K562 (cell line): Measurements from ENCODE around the gene IKZF3. TPM values are rescaled to one million over a fixed set of nuclear protein-coding genes. Genes with fewer than 3 reads are reported as not detected.

Experiments
- ATAC-seq: fragments of 200-7000 bp; cut with Tn5 transposase; 3 replicates; pipeline ENCODE4 v1.9.1; 2020; ENCODE audit warnings: moderate library complexity
- BruUV-seq: library from RNA; stranded (reverse); fragments of 400-500 nt; replicated peaks from 2 replicates; lab custom pipeline; 2021; lab: Mats Ljungman, UMichigan
- CTCF ChIA-PET: fragments of 300-600 bp; formaldehyde crosslinking; extraction: SDS; loops from one replicate; lab custom pipeline; 2021; ENCODE audit warnings: low intra/inter-chr PET ratio; lab: Yijun Ruan, JAX
- POLR2A ChIA-PET: fragments of 300-600, 350-650 bp; sonication (Branson Sonifier 250); formaldehyde crosslinking; extraction: SDS; loops from one replicate; lab custom pipeline; 2021; ENCODE audit warnings: antibody characterized with exemption, inconsistent platforms; lab: Yijun Ruan, JAX
- DNase-seq, 4 experiments: peaks; one replicate each; pipeline versions ENCODE4 v3.0.0 to v3.0.0-alpha.2; 2011 to 2018; ENCODE audit warnings: low spot score in 3 of 4, mixed read lengths in 3 of 4; ENCODE audit errors: extremely low read depth in 1 of 4
- FAIRE-seq: peaks from 2 replicates; lab custom pipeline; 2011; peaks lifted over from hg19 to GRCh38; lab: Jason Lieb, UNC
- H2AFZ ChIP-seq: 2 replicates; pipeline ENCODE4 v1.6.0; 2011; ENCODE audit warnings: low read depth, low read length, control low read depth, inconsistent platforms
- H3K27ac ChIP-seq: fragments of 200-600 bp; 3 replicates; pipeline ENCODE4 v1.8.0; 2011; ENCODE audit warnings: low read depth, mild to moderate bottlenecking, control low read depth, inconsistent platforms, low read length, moderate library complexity, mixed read lengths; ENCODE audit errors: extremely low read depth
- H3K27me3 ChIP-seq, 2 experiments: fragments of 300-600 bp in 1 of 2; 2 replicates in 1 of 2; 3 replicates in 1 of 2; pipeline versions ENCODE4 v1.6.0 to v1.8.0; 2011; ENCODE audit warnings: inconsistent platforms in 2 of 2, low read length in 2 of 2, mild to moderate bottlenecking in 1 of 2, mixed read lengths in 1 of 2, moderate library complexity in 1 of 2; ENCODE audit not compliant: control insufficient read depth in 2 of 2, insufficient read depth in 2 of 2
- H3K36me3 ChIP-seq: fragments of 300-600 bp; 3 replicates; pipeline ENCODE4 v1.8.0; 2011; ENCODE audit warnings: mild to moderate bottlenecking, low read length, inconsistent platforms; ENCODE audit not compliant: control insufficient read depth, insufficient read depth
- H3K4me1 ChIP-seq, 2 experiments: fragments of 200-600 bp in 1 of 2; replicated peaks in 1 of 2; 2 replicates in 1 of 2; 3 replicates in 1 of 2; pipeline versions ENCODE4 v1.5.1 to v1.8.0; 2011; ENCODE audit warnings: inconsistent platforms in 2 of 2, low read length in 2 of 2, mild to moderate bottlenecking in 1 of 2, mixed read lengths in 1 of 2, moderate library complexity in 1 of 2; ENCODE audit not compliant: control insufficient read depth in 2 of 2, insufficient read depth in 2 of 2
- H3K4me2 ChIP-seq: 2 replicates; pipeline ENCODE4 v1.6.1; 2011; ENCODE audit warnings: low read length, control low read depth, inconsistent platforms, mixed read lengths; ENCODE audit not compliant: insufficient read depth
- H3K4me3 ChIP-seq: fragments of 200-600 bp; sonication (generic), shearing (Covaris generic); 2 replicates; pipeline ENCODE4 v1.5.1; 2016; ENCODE audit warnings: control low read depth, inconsistent platforms
- H3K79me2 ChIP-seq: fragments of 200-600 bp; 3 replicates; pipeline ENCODE4 v1.8.0; 2011; ENCODE audit warnings: low read length, inconsistent platforms; ENCODE audit not compliant: control insufficient read depth, insufficient read depth
- H3K9ac ChIP-seq, 2 experiments: 2 replicates each; pipeline versions ENCODE4 v1.6.0 to v1.6.1; 2011; ENCODE audit warnings: low read depth in 2 of 2, low read length in 2 of 2, control low read depth in 1 of 2, inconsistent platforms in 1 of 2, mild to moderate bottlenecking in 1 of 2, mixed read lengths in 1 of 2; ENCODE audit not compliant: insufficient read depth in 1 of 2
- H3K9me1 ChIP-seq: one replicate; pipeline ENCODE4 v1.6.0; 2011; ENCODE audit warnings: inconsistent platforms, mild to moderate bottlenecking, low read length, moderate library complexity; ENCODE audit not compliant: control insufficient read depth, insufficient read depth
- H3K9me3 ChIP-seq: replicated peaks from 2 replicates; pipeline ENCODE4 v1.5.1; 2011; ENCODE audit warnings: low read depth, low read length, inconsistent platforms; ENCODE audit not compliant: control insufficient read depth, insufficient read depth
- H4K20me1 ChIP-seq: replicated peaks from 2 replicates; pipeline ENCODE4 v1.6.1; 2011; ENCODE audit warnings: low read length, inconsistent platforms, mixed read lengths; ENCODE audit not compliant: control insufficient read depth, insufficient read depth
- MCM7 ChIP-seq, 2 experiments: fragments of 450-650 bp; IDR thresholded peaks; 2 replicates each; pipeline ENCODE4 v1.6.1; 2016 to 2018
- MYC ChIP-seq, 2 experiments: fragments of 250-450 bp in 1 of 2; sonication (Bioruptor Pico) in 1 of 2; IDR thresholded peaks; 2 replicates each; pipeline versions ENCODE4 v1.5.1 to v1.6.1; 2012 to 2021; ENCODE audit warnings: low read depth in 2 of 2, borderline replicate concordance in 1 of 2, improper control_type of control experiment in 1 of 2, low read length in 1 of 2, mild to moderate bottlenecking in 1 of 2, moderate library complexity in 1 of 2
- NELFE ChIP-seq: IDR thresholded peaks from 2 replicates; pipeline ENCODE4 v1.6.1; 2011; ENCODE audit warnings: mild to moderate bottlenecking; ENCODE audit not compliant: insufficient read depth, insufficient read length
- SAP30 ChIP-seq: fragments of 200-600 bp; sonication (generic); IDR thresholded peaks from 2 replicates; pipeline ENCODE4 v1.6.1; 2012; ENCODE audit warnings: borderline replicate concordance, low read depth, mild to moderate bottlenecking, moderate library complexity, low read length, control low read depth, inconsistent platforms; ENCODE audit not compliant: insufficient read depth, poor library complexity, severe bottlenecking
- SNRNP70 ChIP-seq: fragments of 200-400 bp; formaldehyde crosslinking; optimal IDR thresholded peaks from 2 replicates; pipeline ENCODE3; 2017; ENCODE audit warnings: low read depth, low read length
- ZNF23 ChIP-seq: fragments of 250-450 bp; sonication (Bioruptor Pico); IDR thresholded peaks from 2 replicates; pipeline ENCODE4 v1.4.0; 2020; ENCODE audit warnings: mild to moderate bottlenecking
- ZSCAN32 ChIP-seq: fragments of 450-650 bp; formaldehyde crosslinking; IDR thresholded peaks from 2 replicates; pipeline ENCODE4 v1.4.0; 2020; ENCODE audit warnings: mild to moderate bottlenecking, moderate library complexity
- WGBS: fragments of 100-300 bp; shearing (Covaris generic); methylation state at CpG from one replicate; pipeline ENCODE4 v1.1.6; 2016; ENCODE audit warnings: low coverage, mixed read lengths; ENCODE audit not compliant: insufficient coverage; ENCODE audit errors: missing lambda C conversion rate; 5-methylcytosine and 5-hydroxymethylcytosine counted together
- in situ Hi-C: fragments of 300-500 bp; cut with MboI; formaldehyde crosslinking; loops from 4 replicates; pipeline ENCODE4 v1.15.0; 2018; ENCODE audit warnings: inconsistent platforms, mixed read lengths
- intact Hi-C: fragments of 100-400 bp; cut with micrococcal nuclease; formaldehyde crosslinking; loops from 2 replicates; pipeline ENCODE4 v1.14.2; 2022
- polyA plus RNA-seq, 8 experiments: library from polyadenylated mRNA; depleted of rRNA in 4 of 8; stranded (reverse) in 5 of 8; unstranded in 3 of 8; fragments of >200 nt; fragmentation: Nextera tagmentation in 2 of 8; fragmentation: Illumina TruSeq in 1 of 8; extraction: Ambion mirVana in 2 of 8; extraction: Trizol in 1 of 8; gene quantifications; 2 replicates each; pipeline versions ENCODE4 v1.2.1 to v1.2.3, GENCODE V29; 2011 to 2014; ENCODE audit warnings: inconsistent platforms in 1 of 8, missing spikeins in 1 of 8
- total RNA-seq, 7 experiments: library from RNA; depleted of rRNA in 6 of 7; stranded (reverse); fragments of >200 nt in 6 of 7; fragmentation: Illumina TruSeq in 2 of 7; extraction: Trizol in 2 of 7; gene quantifications; 2 replicates each; pipeline versions ENCODE4 v1.2.1 to v1.2.3, GENCODE V29; 2011 to 2021; ENCODE audit warnings: low replicate concordance in 1 of 7
- TF ChIP-seq, protein P1 (sequence below): fragments of 450-650 bp; IDR thresholded peaks from 2 replicates; pipeline ENCODE4 v1.6.1; 2018; ENCODE audit warnings: mild to moderate bottlenecking, low read depth; ENCODE audit not compliant: partially characterized antibody
- TF ChIP-seq, protein P2 (sequence below): fragments of 250-450 bp; sonication (Bioruptor Pico); IDR thresholded peaks from 2 replicates; pipeline ENCODE4 v1.6.1; 2021; ENCODE audit warnings: mild to moderate bottlenecking

IKZF3 gene
- total and polyA plus RNA-seq, 9 of the 15 experiments (the other 6 are each of a cell fraction or from before 2014, with no cell fraction given) = 0.06 to 1.6 (median 0.62) TPM

DNA sequence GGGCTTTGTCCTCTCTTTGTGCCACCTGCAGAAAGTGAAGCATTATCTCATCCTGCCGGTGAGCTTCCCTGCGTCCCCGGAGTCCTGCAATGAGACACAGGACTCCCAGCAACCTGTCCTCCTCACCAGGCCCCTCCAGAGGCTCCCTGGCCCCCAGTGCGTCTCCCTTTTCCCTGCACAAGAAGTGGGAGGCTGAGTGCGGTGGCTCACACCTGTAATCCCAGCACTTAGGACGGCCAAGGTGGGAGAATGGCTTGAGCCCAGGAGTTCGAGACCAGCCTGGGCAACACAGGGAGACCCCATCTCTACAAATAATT lies 118.0 kb downstream of the IKZF3 start (continued):
- TF ChIP-seq, protein P1, sequence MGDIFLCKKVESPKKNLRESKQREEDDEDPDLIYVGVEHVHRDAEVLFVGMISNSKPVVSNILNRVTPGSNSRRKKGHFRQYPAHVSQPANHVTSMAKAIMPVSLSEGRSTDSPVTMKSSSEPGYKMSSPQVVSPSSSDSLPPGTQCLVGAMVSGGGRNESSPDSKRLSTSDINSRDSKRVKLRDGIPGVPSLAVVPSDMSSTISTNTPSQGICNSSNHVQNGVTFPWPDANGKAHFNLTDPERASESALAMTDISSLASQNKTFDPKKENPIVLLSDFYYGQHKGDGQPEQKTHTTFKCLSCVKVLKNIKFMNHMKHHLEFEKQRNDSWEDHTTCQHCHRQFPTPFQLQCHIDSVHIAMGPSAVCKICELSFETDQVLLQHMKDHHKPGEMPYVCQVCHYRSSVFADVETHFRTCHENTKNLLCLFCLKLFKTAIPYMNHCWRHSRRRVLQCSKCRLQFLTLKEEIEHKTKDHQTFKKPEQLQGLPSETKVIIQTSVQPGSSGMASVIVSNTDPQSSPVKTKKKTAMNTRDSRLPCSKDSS = no peak
- TF ChIP-seq SNRNP70 (no peak), NELFE (no peak), MYC (IDR thresholded peaks at IDR 0.05; ENCODE audit: low read depth, low read length) (no peak), MYC (CRISPR knock-in tag; IDR thresholded peaks at IDR 0.05; ENCODE audit: borderline replicate concordance, low read depth) (no peak)

DNA sequence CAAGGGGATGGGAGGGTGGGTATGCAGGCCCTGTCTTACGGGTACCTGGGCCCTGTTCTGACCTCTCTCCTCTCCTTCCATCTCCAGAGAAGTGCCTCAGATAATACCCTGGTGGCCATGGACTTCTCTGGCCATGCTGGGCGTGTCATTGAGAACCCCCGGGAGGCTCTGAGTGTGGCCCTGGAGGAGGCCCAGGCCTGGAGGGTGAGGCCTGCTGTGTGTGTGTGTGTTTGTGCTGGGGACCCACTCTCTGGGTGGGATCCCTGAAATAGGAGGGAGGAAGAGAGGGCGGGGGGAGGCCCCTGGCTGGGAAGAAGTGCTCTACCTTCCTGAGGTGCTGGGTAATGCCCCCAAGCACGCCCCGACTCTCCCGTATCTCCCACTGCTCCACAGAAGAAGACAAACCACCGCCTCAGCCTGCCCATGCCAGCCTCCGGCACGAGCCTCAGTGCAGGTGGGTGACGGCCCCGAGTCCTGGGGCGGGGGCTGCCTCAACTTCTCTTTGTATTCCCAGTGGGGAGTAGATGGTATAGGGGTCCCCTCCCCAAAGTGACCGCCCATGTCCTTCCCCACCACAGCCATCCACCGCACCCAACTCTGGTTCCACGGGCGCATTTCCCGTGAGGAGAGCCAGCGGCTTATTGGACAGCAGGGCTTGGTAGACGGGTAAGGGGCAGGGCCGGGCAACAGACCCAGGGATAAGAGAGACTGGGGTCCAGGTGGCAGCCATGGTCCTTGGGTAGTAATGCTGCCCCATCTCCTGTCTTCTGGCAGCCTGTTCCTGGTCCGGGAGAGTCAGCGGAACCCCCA lies 118.6 kb downstream of the IKZF3 start:
- ChIA-PET POLR2A (interaction anchor here (0.6 to 1.8 kb wide), 3 partner anchors 9 to 108 kb away, joined by 3 to 6 read pairs (median 3); no protein-coding TSS in a partner anchor), CTCF (no interaction called here)
- FAIRE-seq (no peak), ATAC-seq (no peak), DNase-seq (no peak)
- no peak overlapping the region for H3K4me2 ChIP-seq
- no peaks in the 10 kb centered on the region for H3K9me3 ChIP-seq
- in situ Hi-C loops (no loop called here), intact Hi-C loops (no loop called here)
- no TSS peak for BruUV-seq
- no peak overlapping the region for H3K4me3 ChIP-seq
- no peaks in the 10 kb centered on the region for H3K36me3 ChIP-seq
- no peaks in the 10 kb centered on the region for H3K79me2 ChIP-seq
- WGBS = 62% methylated on average over 17 of the region's 23 CpGs
- no peaks in the 10 kb centered on the region for H3K9me1 ChIP-seq
- H3K4me1 ChIP-seq = peaks cover 0 to 32% of the 10 kb centered on the region in 2 experiments; a peak in 3 of 5 replicates
- no peak overlapping the region for H3K27ac ChIP-seq
- H3K27me3 ChIP-seq = no peaks in the 10 kb centered on the region
- no peak overlapping the region; a peak in 1 of 4 replicates for H3K9ac ChIP-seq
- no peaks in the 10 kb centered on the region for H4K20me1 ChIP-seq
- no peak overlapping the region for H2AFZ ChIP-seq
- TF ChIP-seq MCM7 (IDR thresholded peaks at IDR 0.05) (no peak), ZNF23 (CRISPR knock-in tag) (no peak), ZSCAN32 (CRISPR knock-in tag) (no peak), SAP30 (no peak)
- TF ChIP-seq, protein P2, sequence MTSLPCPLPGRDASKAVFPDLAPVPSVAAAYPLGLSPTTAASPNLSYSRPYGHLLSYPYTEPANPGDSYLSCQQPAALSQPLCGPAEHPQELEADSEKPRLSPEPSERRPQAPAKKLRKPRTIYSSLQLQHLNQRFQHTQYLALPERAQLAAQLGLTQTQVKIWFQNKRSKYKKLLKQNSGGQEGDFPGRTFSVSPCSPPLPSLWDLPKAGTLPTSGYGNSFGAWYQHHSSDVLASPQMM (CRISPR knock-in tag) = no peak
- TF ChIP-seq, all 486 proteins: peak for 0
